SK-N-SH treated with all-trans-retinoic acid at 6 μM for 48 hours (cell line): ENCODE results near the gene ILF3.
A peak's percentile ranks its signal among the peaks of the same experiment; 100 is the strongest.

Experiments
- ATAC-seq: fragments of 200-7000 bp; cut with Tn5 transposase; 3 replicates; pipeline ENCODE4 v1.9.1; 2020; ENCODE audit warnings: mild to moderate bottlenecking, moderate library complexity
- BACH2 ChIP-seq: fragments of 250-450 bp; sonication (Bioruptor Pico); IDR thresholded peaks from 2 replicates; pipeline ENCODE4 v1.9.0; 2021; ENCODE audit warnings: mild to moderate bottlenecking, borderline replicate concordance
- CSDC2 ChIP-seq: fragments of 250-450 bp; sonication (Bioruptor Pico); IDR thresholded peaks from 2 replicates; pipeline ENCODE4 v1.5.0; 2020; ENCODE audit warnings: mild to moderate bottlenecking, moderate library complexity
- ESRRG ChIP-seq: fragments of 250-450 bp; sonication (Bioruptor Pico); IDR thresholded peaks from 2 replicates; pipeline ENCODE4 v1.6.1; 2021; ENCODE audit warnings: mild to moderate bottlenecking
- GLIS3 ChIP-seq: fragments of 250-450 bp; sonication (Bioruptor Pico); IDR thresholded peaks from 2 replicates; pipeline ENCODE4 v1.5.0; 2020; ENCODE audit warnings: mild to moderate bottlenecking, moderate library complexity
- ISL1 ChIP-seq: fragments of 250-450 bp; sonication (Bioruptor Pico); IDR thresholded peaks from 2 replicates; pipeline ENCODE4 v2.1.2; 2022; ENCODE audit warnings: mild to moderate bottlenecking, moderate library complexity
- OSR1 ChIP-seq: fragments of 250-450 bp; sonication (Bioruptor Pico); IDR thresholded peaks from 2 replicates; pipeline ENCODE4 v1.8.0; 2022; ENCODE audit warnings: moderate library complexity, mild to moderate bottlenecking, inconsistent platforms
- PPARA ChIP-seq: fragments of 250-450 bp; sonication (Bioruptor Pico); IDR thresholded peaks from 2 replicates; pipeline ENCODE4 v1.5.0; 2020; ENCODE audit warnings: mild to moderate bottlenecking, borderline replicate concordance
- RARB ChIP-seq: fragments of 250-450 bp; sonication (Bioruptor Pico); IDR thresholded peaks from 2 replicates; pipeline ENCODE4 v1.8.0; 2021; ENCODE audit warnings: mild to moderate bottlenecking, moderate library complexity
- TOX ChIP-seq: fragments of 250-450 bp; sonication (Bioruptor Pico); IDR thresholded peaks from 2 replicates; pipeline ENCODE4 v1.8.0; 2021; ENCODE audit warnings: mild to moderate bottlenecking, moderate library complexity, borderline replicate concordance
- ZC3H10 ChIP-seq: fragments of 250-450 bp; sonication (Bioruptor Pico); IDR thresholded peaks from 2 replicates; pipeline ENCODE4 v1.5.1; 2021; ENCODE audit warnings: mild to moderate bottlenecking, moderate library complexity
- ZNF565 ChIP-seq: fragments of 450-650 bp; formaldehyde crosslinking; conservative IDR thresholded peaks from 2 replicates; pipeline ENCODE4 v1.5.0; 2020; ENCODE audit warnings: low read depth, mild to moderate bottlenecking, moderate library complexity
- ZNF70 ChIP-seq: fragments of 450-650 bp; formaldehyde crosslinking; IDR thresholded peaks from 2 replicates; pipeline ENCODE4 v1.5.0; 2020; ENCODE audit warnings: mild to moderate bottlenecking, moderate library complexity
- ZNF8 ChIP-seq: fragments of 450-650 bp; formaldehyde crosslinking; IDR thresholded peaks from 2 replicates; pipeline ENCODE4 v1.5.0; 2020; ENCODE audit warnings: mild to moderate bottlenecking, moderate library complexity
- TF ChIP-seq, protein P1 (sequence below): fragments of 250-450 bp; sonication (Bioruptor Pico); IDR thresholded peaks from 2 replicates; pipeline ENCODE4 v1.5.1; 2021; ENCODE audit warnings: mild to moderate bottlenecking, moderate library complexity
- TF ChIP-seq, protein P2 (sequence below): fragments of 250-450 bp; sonication (Bioruptor Pico); IDR thresholded peaks from 2 replicates; pipeline ENCODE4 v1.5.0; 2020; ENCODE audit warnings: mild to moderate bottlenecking, moderate library complexity
- TF ChIP-seq, protein P3 (sequence below): fragments of 250-450 bp; sonication (Bioruptor Pico); IDR thresholded peaks from 2 replicates; pipeline ENCODE4 v1.8.0; 2020; ENCODE audit warnings: mild to moderate bottlenecking, moderate library complexity, borderline replicate concordance
- TF ChIP-seq, protein P4 (sequence below): fragments of 250-450 bp; sonication (Bioruptor Pico); IDR thresholded peaks from 2 replicates; pipeline ENCODE4 v1.5.1; 2020; ENCODE audit warnings: low read depth, mild to moderate bottlenecking, moderate library complexity

ILF3 gene

DNA sequence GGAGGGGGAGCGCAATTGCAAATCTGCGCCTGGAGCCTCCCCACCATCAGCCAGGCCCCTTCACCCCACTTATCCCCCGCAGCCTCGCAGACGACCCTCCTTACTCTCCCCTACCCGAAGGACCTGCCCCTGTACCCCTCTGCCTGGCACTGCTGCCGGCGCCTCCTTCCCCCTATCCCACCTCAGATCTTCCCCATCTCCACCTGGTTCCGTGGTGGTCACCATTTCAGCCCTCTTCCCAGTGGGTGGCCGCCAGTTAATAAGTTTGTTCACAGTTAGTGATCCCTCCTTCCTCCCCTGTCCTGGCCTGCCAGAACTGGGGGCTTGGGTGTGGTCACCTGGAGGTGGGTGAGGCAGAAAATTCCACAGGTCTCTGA lies 28.4 kb upstream of the ILF3 start:
- peak; percentile 28 for ATAC-seq
- TF ChIP-seq GLIS3 (CRISPR knock-in tag) (no peak), ZNF8 (CRISPR knock-in tag) (no peak), TOX (CRISPR knock-in tag) (no peak), ISL1 (no peak), BACH2 (no peak), ESRRG (CRISPR knock-in tag) (no peak), ZNF70 (CRISPR knock-in tag) (no peak), CSDC2 (CRISPR knock-in tag) (no peak)
- TF ChIP-seq, protein P1, sequence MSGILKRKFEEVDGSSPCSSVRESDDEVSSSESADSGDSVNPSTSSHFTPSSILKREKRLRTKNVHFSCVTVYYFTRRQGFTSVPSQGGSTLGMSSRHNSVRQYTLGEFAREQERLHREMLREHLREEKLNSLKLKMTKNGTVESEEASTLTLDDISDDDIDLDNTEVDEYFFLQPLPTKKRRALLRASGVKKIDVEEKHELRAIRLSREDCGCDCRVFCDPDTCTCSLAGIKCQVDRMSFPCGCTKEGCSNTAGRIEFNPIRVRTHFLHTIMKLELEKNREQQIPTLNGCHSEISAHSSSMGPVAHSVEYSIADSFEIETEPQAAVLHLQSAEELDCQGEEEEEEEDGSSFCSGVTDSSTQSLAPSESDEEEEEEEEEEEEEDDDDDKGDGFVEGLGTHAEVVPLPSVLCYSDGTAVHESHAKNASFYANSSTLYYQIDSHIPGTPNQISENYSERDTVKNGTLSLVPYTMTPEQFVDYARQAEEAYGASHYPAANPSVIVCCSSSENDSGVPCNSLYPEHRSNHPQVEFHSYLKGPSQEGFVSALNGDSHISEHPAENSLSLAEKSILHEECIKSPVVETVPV (CRISPR knock-in tag): no peak
- TF ChIP-seq, protein P2, sequence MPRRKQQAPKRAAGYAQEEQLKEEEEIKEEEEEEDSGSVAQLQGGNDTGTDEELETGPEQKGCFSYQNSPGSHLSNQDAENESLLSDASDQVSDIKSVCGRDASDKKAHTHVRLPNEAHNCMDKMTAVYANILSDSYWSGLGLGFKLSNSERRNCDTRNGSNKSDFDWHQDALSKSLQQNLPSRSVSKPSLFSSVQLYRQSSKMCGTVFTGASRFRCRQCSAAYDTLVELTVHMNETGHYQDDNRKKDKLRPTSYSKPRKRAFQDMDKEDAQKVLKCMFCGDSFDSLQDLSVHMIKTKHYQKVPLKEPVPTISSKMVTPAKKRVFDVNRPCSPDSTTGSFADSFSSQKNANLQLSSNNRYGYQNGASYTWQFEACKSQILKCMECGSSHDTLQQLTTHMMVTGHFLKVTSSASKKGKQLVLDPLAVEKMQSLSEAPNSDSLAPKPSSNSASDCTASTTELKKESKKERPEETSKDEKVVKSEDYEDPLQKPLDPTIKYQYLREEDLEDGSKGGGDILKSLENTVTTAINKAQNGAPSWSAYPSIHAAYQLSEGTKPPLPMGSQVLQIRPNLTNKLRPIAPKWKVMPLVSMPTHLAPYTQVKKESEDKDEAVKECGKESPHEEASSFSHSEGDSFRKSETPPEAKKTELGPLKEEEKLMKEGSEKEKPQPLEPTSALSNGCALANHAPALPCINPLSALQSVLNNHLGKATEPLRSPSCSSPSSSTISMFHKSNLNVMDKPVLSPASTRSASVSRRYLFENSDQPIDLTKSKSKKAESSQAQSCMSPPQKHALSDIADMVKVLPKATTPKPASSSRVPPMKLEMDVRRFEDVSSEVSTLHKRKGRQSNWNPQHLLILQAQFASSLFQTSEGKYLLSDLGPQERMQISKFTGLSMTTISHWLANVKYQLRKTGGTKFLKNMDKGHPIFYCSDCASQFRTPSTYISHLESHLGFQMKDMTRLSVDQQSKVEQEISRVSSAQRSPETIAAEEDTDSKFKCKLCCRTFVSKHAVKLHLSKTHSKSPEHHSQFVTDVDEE: no peak
- TF ChIP-seq, all 23 proteins: peak for 0

DNA sequence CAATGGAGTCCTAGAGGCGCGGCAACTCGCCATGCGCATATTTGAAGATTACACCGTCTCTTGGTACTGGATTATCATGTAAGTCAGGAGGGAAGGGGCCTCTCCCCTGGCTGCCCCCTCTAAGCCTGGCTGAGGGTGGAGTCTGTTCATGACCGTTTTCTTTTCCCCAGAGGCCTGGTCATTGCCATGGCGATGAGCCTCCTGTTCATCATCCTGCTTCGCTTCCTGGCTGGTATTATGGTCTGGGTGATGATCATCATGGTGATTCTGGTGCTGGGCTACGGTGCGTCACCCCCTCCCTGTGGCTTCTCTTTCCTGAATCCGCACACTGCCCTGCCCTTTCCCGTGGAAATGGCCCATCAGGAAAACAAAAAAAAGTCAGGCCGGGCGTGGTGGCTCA lies 22.3 kb upstream of the ILF3 start:
- TF ChIP-seq, protein P1 (CRISPR knock-in tag): no peak
- no peak for TF ChIP-seq ZNF8 (CRISPR knock-in tag)
- TF ChIP-seq, protein P3, sequence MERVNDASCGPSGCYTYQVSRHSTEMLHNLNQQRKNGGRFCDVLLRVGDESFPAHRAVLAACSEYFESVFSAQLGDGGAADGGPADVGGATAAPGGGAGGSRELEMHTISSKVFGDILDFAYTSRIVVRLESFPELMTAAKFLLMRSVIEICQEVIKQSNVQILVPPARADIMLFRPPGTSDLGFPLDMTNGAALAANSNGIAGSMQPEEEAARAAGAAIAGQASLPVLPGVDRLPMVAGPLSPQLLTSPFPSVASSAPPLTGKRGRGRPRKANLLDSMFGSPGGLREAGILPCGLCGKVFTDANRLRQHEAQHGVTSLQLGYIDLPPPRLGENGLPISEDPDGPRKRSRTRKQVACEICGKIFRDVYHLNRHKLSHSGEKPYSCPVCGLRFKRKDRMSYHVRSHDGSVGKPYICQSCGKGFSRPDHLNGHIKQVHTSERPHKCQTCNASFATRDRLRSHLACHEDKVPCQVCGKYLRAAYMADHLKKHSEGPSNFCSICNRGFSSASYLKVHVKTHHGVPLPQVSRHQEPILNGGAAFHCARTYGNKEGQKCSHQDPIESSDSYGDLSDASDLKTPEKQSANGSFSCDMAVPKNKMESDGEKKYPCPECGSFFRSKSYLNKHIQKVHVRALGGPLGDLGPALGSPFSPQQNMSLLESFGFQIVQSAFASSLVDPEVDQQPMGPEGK (CRISPR knock-in tag): no peak
- TF ChIP-seq ESRRG (CRISPR knock-in tag): no peak
- TF ChIP-seq ZNF70 (CRISPR knock-in tag): no peak
- no peak for TF ChIP-seq RARB (CRISPR knock-in tag)
- TF ChIP-seq PPARA: no peak
- no peak for TF ChIP-seq ZNF565
- TF ChIP-seq, protein P2: no peak
- TF ChIP-seq BACH2: no peak
- ATAC-seq: no peak

DNA sequence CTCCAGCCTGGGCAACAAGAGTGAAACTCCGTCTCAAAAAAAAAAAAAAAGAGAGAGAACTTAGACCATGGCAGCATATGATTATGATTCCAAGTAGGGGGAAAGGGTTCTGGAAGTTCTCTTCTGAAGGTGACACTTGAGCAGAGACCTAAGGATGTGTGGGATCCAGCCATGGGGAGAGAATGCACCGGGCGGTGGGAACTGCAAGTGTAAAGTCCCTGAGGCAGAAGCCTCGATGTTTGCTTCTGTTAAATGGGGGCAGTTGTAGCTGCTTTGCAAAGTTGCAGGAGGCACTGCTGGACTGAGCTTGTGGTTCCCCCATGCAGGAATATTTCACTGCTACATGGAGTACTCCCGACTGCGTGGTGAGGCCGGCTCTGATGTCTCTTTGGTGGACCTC lies 19.7 kb upstream of the ILF3 start:
- ATAC-seq: no peak
- TF ChIP-seq GLIS3 (CRISPR knock-in tag): no peak
- TF ChIP-seq, protein P4, sequence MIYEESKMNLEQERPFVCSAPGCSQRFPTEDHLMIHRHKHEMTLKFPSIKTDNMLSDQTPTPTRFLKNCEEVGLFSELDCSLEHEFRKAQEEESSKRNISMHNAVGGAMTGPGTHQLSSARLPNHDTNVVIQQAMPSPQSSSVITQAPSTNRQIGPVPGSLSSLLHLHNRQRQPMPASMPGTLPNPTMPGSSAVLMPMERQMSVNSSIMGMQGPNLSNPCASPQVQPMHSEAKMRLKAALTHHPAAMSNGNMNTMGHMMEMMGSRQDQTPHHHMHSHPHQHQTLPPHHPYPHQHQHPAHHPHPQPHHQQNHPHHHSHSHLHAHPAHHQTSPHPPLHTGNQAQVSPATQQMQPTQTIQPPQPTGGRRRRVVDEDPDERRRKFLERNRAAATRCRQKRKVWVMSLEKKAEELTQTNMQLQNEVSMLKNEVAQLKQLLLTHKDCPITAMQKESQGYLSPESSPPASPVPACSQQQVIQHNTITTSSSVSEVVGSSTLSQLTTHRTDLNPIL (CRISPR knock-in tag): no peak
- no peak for TF ChIP-seq ZC3H10 (CRISPR knock-in tag)
- no peak for TF ChIP-seq OSR1
